ENCODE data around the gene VAV2. TPM values are rescaled to one million over a fixed set of nuclear protein-coding genes. Genes with fewer than 3 reads are reported as not detected.

The VAV2 gene
- total RNA-seq, 1 experiment from 2014 or later: 12.5 TPM

GRCh38 chr9:133842174-133842573 lies 149.9 kb downstream of the VAV2 start:
- DNase-seq (ENCODE audit: low read depth): no peak

DNA sequence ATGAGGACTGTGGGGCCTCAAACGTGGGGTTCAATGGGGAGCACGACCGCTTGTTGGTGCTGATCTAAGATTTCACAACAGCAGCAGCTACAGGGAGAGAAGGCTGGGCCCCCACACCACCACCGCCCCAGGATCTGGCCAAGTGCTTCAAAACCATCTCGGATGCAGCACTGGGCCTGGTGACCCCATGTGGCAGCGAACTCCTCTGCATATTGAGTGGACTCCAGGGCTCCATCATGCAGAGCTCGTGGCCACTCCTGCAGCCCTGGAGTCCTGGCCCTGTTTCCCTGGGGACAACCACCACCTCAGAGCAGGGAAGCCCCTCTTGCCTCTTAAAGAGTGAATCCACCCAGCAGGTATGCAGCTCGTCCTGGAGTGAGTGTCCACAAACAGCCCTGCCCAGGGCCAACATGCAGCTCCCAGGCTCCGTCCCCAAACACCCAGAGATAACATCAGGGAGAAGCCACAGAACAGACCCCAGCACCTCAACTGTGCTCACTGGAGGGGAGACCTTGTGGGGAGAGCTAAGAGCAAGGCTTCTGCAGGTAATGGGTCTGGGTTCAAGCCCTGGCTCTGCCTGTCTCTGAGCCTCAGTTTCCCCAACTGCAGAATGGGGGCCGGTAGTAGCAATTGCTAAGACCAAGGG lies 150.8 kb downstream of the VAV2 start:
- DNase-seq (ENCODE audit: low read depth): no peak

DNA sequence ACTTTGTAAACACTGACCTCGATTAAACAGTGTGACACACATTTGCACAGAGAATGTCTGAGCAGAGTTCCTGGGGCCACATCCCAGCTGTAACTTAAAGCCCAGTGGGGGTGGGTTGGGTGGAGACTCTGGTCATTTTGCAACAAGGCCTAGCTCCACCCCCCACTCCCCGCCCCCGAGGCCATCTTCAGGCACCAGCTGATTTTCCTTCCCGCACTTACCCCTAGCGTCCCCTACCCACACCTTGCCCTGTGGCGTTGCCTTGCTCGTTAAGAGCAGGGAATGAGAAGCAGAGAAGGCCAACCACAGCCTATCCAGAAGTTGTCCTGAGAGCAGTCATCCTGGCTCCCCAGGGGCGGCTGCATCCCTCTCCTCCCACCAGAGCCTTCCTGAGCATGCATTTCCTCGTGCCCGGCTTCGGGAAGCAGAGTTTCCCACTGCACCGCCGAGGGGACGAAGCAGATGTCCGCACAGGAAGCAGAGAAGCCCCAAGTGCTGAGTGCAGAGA lies 152.2 kb downstream of the VAV2 start:
- no peak for DNase-seq (ENCODE audit: low read depth)

- DNase-seq (ENCODE audit: low read depth): no peak
These were observed 153.1 kb downstream of the VAV2 start for GRCh38 chr9:133838859-133839507.

DNA sequence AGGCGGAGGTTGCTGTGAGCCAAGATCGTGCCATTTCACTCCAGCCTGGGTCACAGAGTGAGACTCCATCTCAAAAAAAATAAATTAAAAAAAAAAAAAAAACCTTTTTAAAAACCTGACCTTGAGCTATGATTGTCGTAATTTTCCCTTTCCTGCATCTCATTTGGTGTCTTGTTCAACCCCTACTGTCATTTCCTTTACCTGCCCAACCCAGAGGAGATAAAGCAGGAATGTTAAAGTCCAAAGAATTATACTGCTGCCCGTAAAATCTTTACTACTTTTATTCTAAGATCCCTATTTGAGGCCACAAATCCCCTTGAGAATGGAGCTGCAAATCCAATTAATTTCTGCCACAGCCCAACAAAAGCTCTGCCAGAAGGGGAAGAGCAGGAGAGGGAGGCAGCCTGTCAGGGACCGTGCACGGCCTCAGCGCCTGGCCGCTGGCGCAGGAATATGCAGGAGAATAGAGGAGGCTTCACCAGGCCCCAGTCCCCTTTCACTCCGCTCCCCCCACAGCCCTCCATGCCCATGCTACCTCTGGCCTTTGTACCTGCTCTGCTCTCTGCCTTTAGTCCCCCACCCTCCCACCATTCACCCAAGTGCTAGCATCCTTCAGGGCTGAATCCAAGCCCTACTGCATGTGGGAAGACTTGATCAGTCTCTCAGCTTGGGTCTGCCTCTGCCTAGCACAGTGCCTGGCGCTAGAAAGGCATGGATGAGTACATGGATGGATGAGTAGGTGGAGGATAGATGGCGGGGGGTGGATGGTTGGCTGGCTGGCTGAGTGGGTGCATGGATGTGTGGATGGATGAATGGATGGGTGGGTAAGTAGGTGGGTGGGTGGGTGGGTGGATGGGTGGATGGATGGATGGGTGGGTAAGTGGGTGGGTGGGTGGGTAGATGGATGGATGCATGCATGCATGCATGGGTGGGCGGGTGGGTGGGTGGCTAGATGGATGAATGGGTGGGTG lies 154.2 kb downstream of the VAV2 start:
- no peak for DNase-seq (ENCODE audit: low read depth)

DNA sequence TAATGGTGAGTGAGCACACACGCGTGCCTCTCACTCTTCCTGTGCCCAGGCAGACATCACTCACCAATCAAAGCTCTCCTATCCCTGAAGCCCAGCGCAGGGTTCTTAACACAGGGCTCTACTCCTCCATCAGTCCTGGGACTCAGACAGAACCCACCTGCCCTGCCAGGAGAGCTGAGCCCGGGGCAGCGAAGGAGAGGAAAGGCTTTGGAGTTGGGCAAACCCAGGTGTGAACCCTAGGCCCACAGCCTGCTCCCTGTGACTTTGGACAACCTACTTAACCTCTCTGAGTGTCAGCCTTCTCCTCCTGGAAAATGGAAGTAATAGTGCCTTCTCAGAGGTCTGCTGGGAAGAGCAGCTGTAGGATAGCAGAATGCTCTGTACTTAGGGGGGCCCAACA lies 155.3 kb downstream of the VAV2 start:
- DNase-seq (ENCODE audit: low read depth): no peak

DNA sequence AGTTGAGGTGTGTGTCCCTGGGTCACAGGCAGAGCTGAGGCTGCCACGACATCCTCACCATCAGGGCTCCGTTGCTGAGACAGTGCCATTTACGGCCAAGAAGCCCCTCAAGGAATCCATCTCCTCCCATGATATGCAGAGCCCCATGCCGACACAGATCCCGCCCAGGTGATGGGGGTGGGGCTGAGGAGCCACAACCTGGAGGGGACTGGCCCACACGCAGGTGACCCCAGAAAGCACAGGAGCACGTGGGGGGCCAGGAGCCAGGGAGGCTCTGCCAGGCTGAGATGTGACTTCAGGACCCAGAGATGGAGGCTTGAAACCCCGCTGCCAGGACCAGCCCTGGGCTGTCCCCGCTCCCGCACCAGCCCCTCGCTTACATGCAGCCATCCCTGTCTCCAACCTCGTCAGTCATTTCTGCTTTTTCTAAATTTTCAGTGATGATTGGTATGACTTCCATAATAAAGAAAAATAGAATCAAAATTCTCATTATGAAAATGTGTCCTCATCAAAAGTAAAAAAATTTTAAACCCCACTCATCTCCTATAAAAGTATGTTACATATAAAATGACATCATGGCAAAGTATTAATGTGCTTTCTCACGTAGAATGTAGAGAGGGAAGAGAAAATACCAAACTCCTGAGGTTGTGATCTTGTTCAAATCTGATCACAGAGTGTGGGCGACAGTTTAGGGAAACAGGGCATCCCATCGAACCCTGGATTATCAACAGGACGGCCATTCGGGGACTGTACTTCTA lies 155.9 kb downstream of the VAV2 start:
- no peak for DNase-seq (ENCODE audit: low read depth)

DNA sequence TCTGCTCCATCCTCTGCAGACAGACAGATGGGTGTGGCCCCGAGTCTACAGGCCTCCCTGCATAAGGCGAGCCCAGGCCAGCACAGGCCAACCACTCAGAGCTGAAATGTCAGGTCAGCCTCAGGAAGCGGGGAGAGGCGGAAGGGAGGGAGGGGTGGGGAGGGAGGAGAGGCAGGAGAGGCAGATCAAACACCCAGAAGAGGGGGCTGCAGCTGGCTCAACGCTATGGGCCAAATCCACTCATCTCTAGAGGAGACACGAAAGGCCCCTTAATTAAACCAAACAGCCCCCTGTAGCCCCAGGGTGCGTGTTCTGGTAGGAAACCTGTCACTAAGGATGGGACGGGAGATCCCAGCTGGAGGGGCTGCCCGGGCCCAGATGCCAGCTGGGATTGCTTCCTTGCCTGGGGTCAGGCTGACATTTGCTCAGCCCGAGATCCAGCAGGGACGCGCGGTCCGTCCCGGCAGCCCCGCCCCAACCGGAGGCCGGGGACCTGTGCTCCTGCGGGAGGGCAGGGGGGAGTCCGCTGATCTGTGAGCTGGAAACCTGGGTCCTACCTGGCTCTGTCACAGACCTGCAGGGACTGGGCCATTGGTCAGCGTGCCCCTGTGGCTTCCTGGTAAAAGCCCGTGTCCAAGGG lies 156.7 kb downstream of the VAV2 start:
- DNase-seq (ENCODE audit: low read depth): no peak

DNA sequence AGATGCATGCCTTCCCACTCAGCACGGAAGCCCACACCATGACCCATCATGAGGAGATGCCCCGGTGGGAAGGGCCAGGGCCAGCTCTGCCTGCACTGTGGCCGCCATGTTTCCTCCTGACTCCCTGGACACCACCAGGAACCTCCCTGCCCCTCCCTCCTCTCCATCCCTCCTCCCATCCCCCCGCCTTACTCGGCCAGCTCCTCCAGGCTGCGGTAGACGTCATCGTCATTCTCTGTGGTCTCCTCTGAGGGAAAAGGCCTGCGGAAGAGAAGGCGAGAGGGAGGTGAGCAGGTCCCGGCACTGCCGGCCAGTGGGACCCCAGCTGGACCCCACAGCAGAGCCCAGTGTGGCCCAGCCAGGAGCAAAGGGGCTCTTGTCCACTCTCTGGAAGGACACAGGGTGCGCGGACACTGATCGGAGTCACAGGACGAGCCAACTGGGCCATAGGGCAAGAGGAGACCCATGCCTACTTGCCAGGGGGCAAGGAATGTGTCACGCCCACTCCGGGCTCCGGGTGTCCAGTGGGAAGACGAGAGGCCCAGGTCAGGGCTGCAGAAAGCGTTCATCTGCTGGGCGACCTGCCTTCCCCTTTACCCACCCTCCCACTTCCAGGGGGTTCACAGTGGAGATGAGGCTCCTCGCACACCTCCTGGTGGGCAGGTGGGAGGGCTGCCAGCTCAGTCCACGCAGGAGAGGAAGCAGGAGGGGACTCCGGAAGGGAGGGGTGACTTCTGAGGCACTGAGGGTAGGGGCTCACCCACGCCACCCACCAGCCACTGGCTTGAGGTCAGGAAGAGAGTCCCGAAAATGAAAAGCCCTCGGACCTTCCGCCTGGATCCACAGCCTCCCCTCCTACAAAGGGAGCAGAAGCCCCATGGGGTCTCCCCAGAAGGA lies 157.8 kb downstream of the VAV2 start:
- DNase-seq (ENCODE audit: low read depth): no peak

DNA sequence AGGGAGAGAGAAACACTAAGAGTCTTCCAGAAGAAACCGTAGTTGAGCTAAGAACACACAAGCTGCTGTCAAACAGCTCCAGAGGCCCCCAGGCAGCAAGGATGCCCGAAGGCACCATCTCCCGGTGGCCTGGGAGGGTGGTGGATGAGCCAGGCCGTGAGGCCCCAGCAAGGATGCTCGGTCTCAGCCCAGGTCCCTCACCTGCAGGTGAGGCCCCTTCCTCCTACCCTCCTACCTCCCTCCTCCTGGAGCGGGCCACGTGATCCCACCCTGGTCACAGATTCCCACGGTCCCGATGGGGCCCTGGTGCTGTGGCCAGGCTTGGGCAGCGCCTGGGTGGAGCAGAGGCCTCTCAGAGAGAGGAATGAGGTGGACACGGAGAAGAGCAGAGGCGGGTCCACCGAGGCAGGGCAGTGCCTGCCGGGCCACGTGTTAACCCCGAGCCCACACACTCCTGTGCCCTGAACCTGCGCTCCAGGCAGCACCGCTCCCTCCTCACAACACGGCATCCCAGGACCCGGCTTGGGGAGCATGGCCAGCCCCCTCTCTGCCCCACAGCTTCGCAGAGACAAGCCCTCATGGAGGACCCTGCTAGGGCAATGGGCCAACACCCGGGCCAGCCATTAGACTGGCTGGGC lies 158.6 kb downstream of the VAV2 start:
- DNase-seq (ENCODE audit: low read depth): no peak

GRCh38 chr9:133832877-133833276 lies 159.2 kb downstream of the VAV2 start:
- DNase-seq (ENCODE audit: low read depth): no peak

DNA sequence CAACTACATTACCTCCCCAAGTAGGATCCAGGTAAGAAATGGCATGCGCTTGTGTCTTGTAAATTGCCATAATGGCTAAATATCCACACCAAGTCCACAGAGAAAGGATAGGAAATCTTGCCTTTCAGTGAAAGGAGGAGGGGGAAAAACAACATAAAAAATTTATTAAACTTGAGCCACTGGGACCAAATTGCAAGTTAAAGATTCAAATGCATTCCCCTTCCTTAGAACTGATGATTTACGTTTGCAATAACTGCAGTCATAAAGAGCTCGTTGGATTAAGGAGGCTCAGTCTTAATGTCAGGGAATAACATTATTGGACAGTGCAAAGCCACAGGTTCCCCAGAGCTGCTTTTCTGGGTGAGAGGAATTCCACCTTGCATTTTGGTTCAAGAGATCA lies 161.4 kb downstream of the VAV2 start:
- no peak for DNase-seq (ENCODE audit: low read depth)

GRCh38 chr9:133830310-133830709 lies 161.8 kb downstream of the VAV2 start:
- no peak for DNase-seq (ENCODE audit: low read depth)

DNA sequence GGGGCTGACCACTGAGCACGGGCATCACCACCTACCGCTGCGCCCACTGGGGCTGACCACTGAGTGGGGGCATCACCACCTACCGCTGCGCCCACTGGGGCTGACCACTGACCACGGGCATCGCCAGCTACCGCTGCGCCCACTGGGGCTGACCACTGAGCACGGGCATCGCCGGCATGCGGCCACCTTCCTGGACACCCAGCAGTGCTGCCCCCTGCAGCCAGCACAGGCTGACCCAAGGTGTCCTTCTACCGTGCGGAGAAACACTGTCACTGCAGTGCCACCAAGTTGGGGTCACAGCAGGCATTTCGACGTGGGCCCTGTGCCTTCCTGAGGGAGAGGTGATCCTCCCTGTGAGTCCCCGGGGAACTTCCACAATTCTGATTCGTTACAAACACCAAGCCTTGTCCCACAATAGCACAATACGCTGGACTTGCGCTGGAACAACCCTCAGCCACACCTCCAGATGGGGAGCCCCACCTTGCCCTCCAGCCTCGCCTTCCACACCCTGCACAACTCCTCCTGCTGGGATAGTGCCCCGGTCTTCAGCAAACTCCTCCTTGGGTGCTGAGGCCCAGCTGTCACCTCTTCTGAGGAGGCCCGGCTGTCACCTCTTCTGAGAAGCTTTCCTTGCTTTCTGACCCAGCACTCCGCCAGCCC lies 163.7 kb downstream of the VAV2 start:
- DNase-seq (ENCODE audit: low read depth): no peak

DNA sequence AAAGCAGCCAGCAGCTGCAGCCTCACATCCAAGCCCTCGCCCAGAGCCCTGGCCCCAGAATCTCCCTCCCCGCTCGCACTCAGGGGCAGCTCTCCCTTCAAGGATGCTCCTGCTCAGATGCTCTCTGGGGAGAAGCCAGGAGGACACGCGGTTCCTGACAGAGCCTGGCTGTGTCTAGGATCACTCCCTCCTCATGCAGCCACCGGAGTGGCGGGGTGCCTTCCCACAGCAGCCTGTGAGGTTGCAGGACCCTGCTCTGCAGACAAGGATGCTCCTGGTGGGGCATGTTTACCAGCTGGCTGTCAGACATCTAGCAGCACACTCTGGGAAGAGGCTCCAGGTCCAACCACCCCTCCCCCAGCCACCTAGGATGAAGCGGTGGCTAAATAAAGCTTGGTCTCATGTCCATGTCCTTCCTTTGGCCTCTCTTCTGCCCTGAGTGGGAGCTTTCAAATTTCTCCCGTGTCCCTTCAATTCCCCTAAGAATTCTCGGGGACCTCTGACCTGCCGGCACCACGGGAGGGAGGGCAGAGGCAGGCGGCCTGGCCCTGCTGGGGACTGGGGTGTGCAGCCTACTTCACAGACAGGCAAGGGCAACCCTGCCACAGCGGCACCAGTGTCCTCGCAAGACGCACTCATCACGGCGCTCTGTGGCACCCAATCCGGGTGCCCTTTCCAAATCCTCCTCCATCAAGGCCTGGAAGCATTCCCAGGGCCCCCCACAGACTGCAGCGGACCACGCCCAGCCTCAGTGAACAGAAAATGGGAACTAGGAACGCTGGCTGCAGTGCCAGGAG lies 165.6 kb downstream of the VAV2 start:
- no peak for DNase-seq (ENCODE audit: low read depth)

DNA sequence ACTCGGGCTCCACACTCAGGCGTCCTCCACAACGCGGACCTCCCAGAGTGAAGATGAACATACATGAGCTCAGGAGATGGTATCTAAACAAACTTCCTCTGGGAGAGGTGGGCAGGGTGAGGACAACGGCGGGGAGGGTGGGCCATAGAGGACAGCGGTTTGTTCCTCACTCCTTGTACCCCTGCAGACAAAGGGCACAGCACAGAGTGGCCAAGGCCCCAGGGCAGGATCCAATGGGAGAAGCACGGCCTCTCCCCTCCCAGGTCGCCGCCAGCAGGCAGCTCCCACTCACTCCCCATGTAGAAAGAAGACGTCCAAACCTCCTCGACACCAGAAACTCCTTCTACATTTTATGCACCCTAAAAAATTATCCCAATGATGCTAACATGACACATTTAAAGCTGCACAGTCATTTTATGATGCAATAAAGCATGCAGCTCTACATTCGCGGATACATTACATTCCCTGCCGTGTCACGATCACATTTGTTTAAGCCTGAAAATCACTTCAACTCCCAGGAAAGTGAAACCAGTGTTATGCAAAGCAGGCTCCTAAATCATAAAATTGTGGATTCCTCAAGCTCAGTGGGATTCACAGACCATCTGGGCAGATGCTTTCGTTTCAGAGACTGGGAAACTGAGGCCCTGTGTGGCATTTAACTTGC lies 166.4 kb downstream of the VAV2 start:
- DNase-seq (ENCODE audit: low read depth): no peak

DNA sequence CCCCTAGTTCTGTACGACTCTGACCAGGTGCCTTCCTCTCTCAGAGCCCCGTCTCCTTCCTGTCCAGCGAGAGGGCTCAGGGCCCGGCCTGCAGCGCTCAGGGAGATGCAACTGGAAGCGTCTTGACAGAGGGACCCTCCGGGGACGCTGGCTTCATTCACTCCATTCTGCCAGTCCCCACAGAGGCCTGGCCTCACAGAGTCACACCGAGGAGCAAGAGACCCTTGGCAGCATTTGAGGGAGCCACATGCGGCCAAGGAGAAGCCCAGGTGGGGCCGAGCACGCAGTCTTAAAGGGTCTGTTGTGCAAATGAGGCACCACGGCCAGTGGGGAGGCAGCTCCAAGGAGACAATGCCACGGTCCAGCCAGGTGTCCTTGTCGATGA lies 167.3 kb downstream of the VAV2 start:
- DNase-seq (ENCODE audit: low read depth): no peak

Measured in HT1080 (cell line).